HCT116 (cell line): ENCODE results near the gene GJA3. TPM values are rescaled to one million over a fixed set of nuclear protein-coding genes. Genes with fewer than 3 reads are reported as not detected.

Experiments used
- ATAC-seq: fragments of 200-7000 bp; cut with Tn5 transposase; 2 replicates; pipeline ENCODE4 v1.9.1; 2020; ENCODE audit warnings: mild to moderate bottlenecking, moderate library complexity
- BruUV-seq: library from RNA; stranded (reverse); fragments of 400-500 nt; replicated peaks from 2 replicates; lab custom pipeline; 2021; lab: Mats Ljungman, UMichigan
- CTCF ChIA-PET: fragments of 300-600 bp; sonication (Branson Sonifier 250); formaldehyde crosslinking; loops from one replicate; lab custom pipeline; 2021; ENCODE audit warnings: antibody characterized with exemption; lab: Charles Lee
- POLR2A ChIA-PET: fragments of 300-600, 350-600 bp; sonication (Branson Sonifier 250); formaldehyde crosslinking; loops from one replicate; lab custom pipeline; 2021; ENCODE audit warnings: antibody characterized with exemption; lab: Charles Lee
- RAD21 ChIA-PET, 2 experiments: fragments of 300-600 bp; sonication (Branson Sonifier 250); formaldehyde crosslinking; loops; one replicate each; lab custom pipeline; 2023; ENCODE audit warnings: low total read pairs in 2 of 2; ENCODE audit not compliant: uncharacterized antibody in 2 of 2, unreplicated experiment in 2 of 2, low non-redundant PET in 1 of 2; lab: Charles Lee
- DNase-seq: peaks from one replicate; pipeline ENCODE4 v3.0.0-alpha.2; 2010; ENCODE audit warnings: low read depth, low spot score
- H2AFZ ChIP-seq: fragments of 200-600 bp; shearing (Covaris generic), sonication (generic); 2 replicates; pipeline ENCODE4 v1.6.1; 2017; ENCODE audit warnings: low read depth, mixed run types, mixed read lengths, antibody characterized with exemption, low read length; ENCODE audit not compliant: poor library complexity, severe bottlenecking
- H3K27ac ChIP-seq: 2 replicates; pipeline ENCODE4 v1.5.1; 2012; ENCODE audit warnings: low read depth, low read length
- H3K27me3 ChIP-seq: fragments of 200-600 bp; sonication (generic); 2 replicates; pipeline ENCODE4 v1.6.1; 2016; ENCODE audit warnings: mixed run types, low read length, mixed read lengths; ENCODE audit not compliant: insufficient read depth
- H3K36me3 ChIP-seq, 2 experiments: fragments of 200-500 bp in 1 of 2; fragments of 200-600 bp in 1 of 2; sonication (Bioruptor generic) in 1 of 2; sonication (generic) in 1 of 2; 2 replicates each; pipeline versions ENCODE4 v1.5.1 to v1.6.1; 2014 to 2016; ENCODE audit warnings: low read length in 2 of 2, inconsistent platforms in 1 of 2, mixed read lengths in 1 of 2, mixed run types in 1 of 2; ENCODE audit not compliant: insufficient read depth in 2 of 2, control insufficient read depth in 1 of 2
- H3K4me1 ChIP-seq, 2 experiments: fragments of 200-600 bp in 1 of 2; sonication (generic) in 1 of 2; 2 replicates each; pipeline versions ENCODE4 v1.5.1 to v1.6.1; 2012 to 2017; ENCODE audit warnings: low read length in 2 of 2, inconsistent platforms in 1 of 2, mild to moderate bottlenecking in 1 of 2, mixed read lengths in 1 of 2, mixed run types in 1 of 2, moderate library complexity in 1 of 2; ENCODE audit not compliant: insufficient read depth in 2 of 2, control insufficient read depth in 1 of 2
- H3K4me2 ChIP-seq: fragments of 200-600 bp; sonication (generic); 2 replicates; pipeline ENCODE4 v1.6.1; 2017; ENCODE audit warnings: mixed run types, low read length, mixed read lengths
- H3K4me3 ChIP-seq, 2 experiments: fragments of 200-600 bp in 1 of 2; sonication (generic) in 1 of 2; replicated peaks in 1 of 2; 2 replicates each; pipeline ENCODE4 v1.5.1; 2011 to 2016; ENCODE audit warnings: low read length in 2 of 2, control low read depth in 1 of 2, low read depth in 1 of 2, mild to moderate bottlenecking in 1 of 2, mixed read lengths in 1 of 2, mixed run types in 1 of 2
- H3K79me2 ChIP-seq: fragments of 200-600 bp; sonication (generic); 2 replicates; pipeline ENCODE4 v1.6.1; 2017; ENCODE audit warnings: mild to moderate bottlenecking, mixed run types, low read length, moderate library complexity, mixed read lengths; ENCODE audit not compliant: insufficient read depth
- H3K9ac ChIP-seq: fragments of 200-600 bp; sonication (generic); 2 replicates; pipeline ENCODE4 v1.6.1; 2016; ENCODE audit warnings: low read length, mixed read lengths
- H3K9me2 ChIP-seq: fragments of 200-600 bp; sonication (generic), shearing (Covaris generic); 2 replicates; pipeline ENCODE4 v1.6.1; 2017; ENCODE audit warnings: mixed run types, mild to moderate bottlenecking, moderate library complexity; ENCODE audit not compliant: insufficient read depth
- H3K9me3 ChIP-seq, 2 experiments: fragments of 200-500 bp in 1 of 2; fragments of 200-600 bp in 1 of 2; sonication (Bioruptor generic) in 1 of 2; sonication (generic) in 1 of 2; 2 replicates each; pipeline ENCODE4 v1.6.1; 2014 to 2017; ENCODE audit warnings: low read length in 2 of 2, mixed read lengths in 2 of 2, inconsistent platforms in 1 of 2, low read depth in 1 of 2, mild to moderate bottlenecking in 1 of 2, mixed run types in 1 of 2, moderate library complexity in 1 of 2; ENCODE audit not compliant: control insufficient read depth in 1 of 2, insufficient read depth in 1 of 2
- H4K20me1 ChIP-seq: fragments of 200-600 bp; sonication (generic), shearing (Covaris generic); 2 replicates; pipeline ENCODE4 v1.6.1; 2017; ENCODE audit warnings: mixed run types, mild to moderate bottlenecking, moderate library complexity; ENCODE audit not compliant: insufficient read depth
- CBX3 ChIP-seq: IDR thresholded peaks from 2 replicates; pipeline ENCODE4 v1.6.1; 2012; ENCODE audit warnings: low read depth
- CEBPB ChIP-seq: IDR thresholded peaks from 2 replicates; pipeline ENCODE4 v1.6.1; 2012; ENCODE audit warnings: low read depth
- ELF1 ChIP-seq: IDR thresholded peaks from 2 replicates; pipeline ENCODE4 v1.6.1; 2012; ENCODE audit warnings: low read depth, borderline replicate concordance
- FOSL1 ChIP-seq: IDR thresholded peaks from 2 replicates; pipeline ENCODE4 v1.6.1; 2012; ENCODE audit warnings: low read depth
- POLR2A ChIP-seq: IDR thresholded peaks from 2 replicates; pipeline ENCODE4 v1.7.0; 2011; ENCODE audit warnings: borderline replicate concordance; ENCODE audit not compliant: insufficient read depth, insufficient read length; ENCODE audit errors: extremely low read depth
- RAD21 ChIP-seq: IDR thresholded peaks from 2 replicates; pipeline ENCODE4 v1.6.1; 2012; ENCODE audit warnings: low read depth, mild to moderate bottlenecking
- SIN3A ChIP-seq: IDR thresholded peaks from 2 replicates; pipeline ENCODE4 v1.6.1; 2012; ENCODE audit warnings: low read depth
- SP1 ChIP-seq: IDR thresholded peaks from 2 replicates; pipeline ENCODE4 v1.6.1; 2012; ENCODE audit warnings: low read depth
- TCF7L2 ChIP-seq: IDR thresholded peaks from 2 replicates; pipeline ENCODE4 v1.7.0; 2011; ENCODE audit warnings: borderline replicate concordance, inconsistent platforms; ENCODE audit not compliant: insufficient read depth, insufficient read length; ENCODE audit errors: extremely low read depth
- ZFX ChIP-seq: fragments of 450-650 bp; IDR thresholded peaks from 2 replicates; pipeline ENCODE4 v1.6.1; 2017
- ZNF274 ChIP-seq: fragments of 200-500 bp; sonication (Bioruptor generic); IDR thresholded peaks from 2 replicates; pipeline ENCODE4 v1.6.1; 2014; ENCODE audit warnings: mild to moderate bottlenecking, low read depth, low read length, inconsistent platforms
- intact Hi-C: fragments of 100-400 bp; cut with micrococcal nuclease; formaldehyde crosslinking; loops from 2 replicates; pipeline ENCODE4 v1.10.0; 2022
- total RNA-seq: library from RNA; stranded (reverse); gene quantifications from one replicate; pipeline ENCODE4 v1.2.1, GENCODE V29; 2021; ENCODE audit not compliant: unreplicated experiment
- TF ChIP-seq, protein P1 (sequence below): IDR thresholded peaks from 2 replicates; pipeline ENCODE4 v1.6.1; 2011; ENCODE audit warnings: mild to moderate bottlenecking, low read length, moderate library complexity; ENCODE audit not compliant: insufficient replicate concordance; ENCODE audit errors: extremely low read depth
- TF ChIP-seq, protein P2 (sequence below): IDR thresholded peaks from 2 replicates; pipeline ENCODE4 v1.6.1; 2012
- TF ChIP-seq, protein P3 (sequence below): IDR thresholded peaks from 2 replicates; pipeline ENCODE4 v1.6.1; 2012; ENCODE audit warnings: low read depth
- TF ChIP-seq, protein P4 (sequence below): IDR thresholded peaks from 2 replicates; pipeline ENCODE4 v1.6.1; 2012

Gene GJA3
- total RNA-seq, 1 experiment from 2014 or later = 8.0 TPM

DNA sequence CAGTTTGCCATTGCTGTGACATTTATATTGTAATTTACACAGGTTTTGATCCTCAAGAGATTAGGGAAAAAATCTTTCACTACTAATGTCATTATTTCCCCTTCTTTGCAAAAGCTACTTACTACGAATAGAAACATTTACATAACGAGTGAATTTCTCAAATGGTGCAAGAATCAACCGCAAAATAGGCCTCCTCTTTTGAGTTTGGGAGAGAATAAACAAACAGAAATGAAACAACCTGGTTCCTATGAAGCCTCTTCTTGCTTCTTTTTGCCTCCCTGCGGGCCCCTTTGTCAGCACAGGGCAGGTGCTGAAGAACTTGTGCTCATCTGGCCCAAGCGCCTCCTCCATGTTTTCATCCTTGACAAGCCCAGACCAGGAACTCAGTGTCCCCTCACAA, 10.1 kb upstream of the GJA3 start:
- Histone ChIP-seq H3K27ac (no peak overlapping the region), H3K4me3 (no peak overlapping the region), H3K4me2 (no peak overlapping the region)
- RAD21 ChIA-PET = no interaction called here
- intact Hi-C loops = no loop called here
- TF ChIP-seq, protein P1, sequence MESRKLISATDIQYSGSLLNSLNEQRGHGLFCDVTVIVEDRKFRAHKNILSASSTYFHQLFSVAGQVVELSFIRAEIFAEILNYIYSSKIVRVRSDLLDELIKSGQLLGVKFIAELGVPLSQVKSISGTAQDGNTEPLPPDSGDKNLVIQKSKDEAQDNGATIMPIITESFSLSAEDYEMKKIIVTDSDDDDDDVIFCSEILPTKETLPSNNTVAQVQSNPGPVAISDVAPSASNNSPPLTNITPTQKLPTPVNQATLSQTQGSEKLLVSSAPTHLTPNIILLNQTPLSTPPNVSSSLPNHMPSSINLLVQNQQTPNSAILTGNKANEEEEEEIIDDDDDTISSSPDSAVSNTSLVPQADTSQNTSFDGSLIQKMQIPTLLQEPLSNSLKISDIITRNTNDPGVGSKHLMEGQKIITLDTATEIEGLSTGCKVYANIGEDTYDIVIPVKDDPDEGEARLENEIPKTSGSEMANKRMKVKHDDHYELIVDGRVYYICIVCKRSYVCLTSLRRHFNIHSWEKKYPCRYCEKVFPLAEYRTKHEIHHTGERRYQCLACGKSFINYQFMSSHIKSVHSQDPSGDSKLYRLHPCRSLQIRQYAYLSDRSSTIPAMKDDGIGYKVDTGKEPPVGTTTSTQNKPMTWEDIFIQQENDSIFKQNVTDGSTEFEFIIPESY = no peak
- no peak for TF ChIP-seq SP1
- TF ChIP-seq, protein P2, sequence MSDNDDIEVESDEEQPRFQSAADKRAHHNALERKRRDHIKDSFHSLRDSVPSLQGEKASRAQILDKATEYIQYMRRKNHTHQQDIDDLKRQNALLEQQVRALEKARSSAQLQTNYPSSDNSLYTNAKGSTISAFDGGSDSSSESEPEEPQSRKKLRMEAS = no peak
- TF ChIP-seq CBX3 = no peak
- no peak for TF ChIP-seq TCF7L2
- TF ChIP-seq FOSL1 = no peak
- no peak for TF ChIP-seq ZFX
- no peak for TF ChIP-seq CEBPB
- TF ChIP-seq SIN3A = no peak
- TF ChIP-seq, protein P3, sequence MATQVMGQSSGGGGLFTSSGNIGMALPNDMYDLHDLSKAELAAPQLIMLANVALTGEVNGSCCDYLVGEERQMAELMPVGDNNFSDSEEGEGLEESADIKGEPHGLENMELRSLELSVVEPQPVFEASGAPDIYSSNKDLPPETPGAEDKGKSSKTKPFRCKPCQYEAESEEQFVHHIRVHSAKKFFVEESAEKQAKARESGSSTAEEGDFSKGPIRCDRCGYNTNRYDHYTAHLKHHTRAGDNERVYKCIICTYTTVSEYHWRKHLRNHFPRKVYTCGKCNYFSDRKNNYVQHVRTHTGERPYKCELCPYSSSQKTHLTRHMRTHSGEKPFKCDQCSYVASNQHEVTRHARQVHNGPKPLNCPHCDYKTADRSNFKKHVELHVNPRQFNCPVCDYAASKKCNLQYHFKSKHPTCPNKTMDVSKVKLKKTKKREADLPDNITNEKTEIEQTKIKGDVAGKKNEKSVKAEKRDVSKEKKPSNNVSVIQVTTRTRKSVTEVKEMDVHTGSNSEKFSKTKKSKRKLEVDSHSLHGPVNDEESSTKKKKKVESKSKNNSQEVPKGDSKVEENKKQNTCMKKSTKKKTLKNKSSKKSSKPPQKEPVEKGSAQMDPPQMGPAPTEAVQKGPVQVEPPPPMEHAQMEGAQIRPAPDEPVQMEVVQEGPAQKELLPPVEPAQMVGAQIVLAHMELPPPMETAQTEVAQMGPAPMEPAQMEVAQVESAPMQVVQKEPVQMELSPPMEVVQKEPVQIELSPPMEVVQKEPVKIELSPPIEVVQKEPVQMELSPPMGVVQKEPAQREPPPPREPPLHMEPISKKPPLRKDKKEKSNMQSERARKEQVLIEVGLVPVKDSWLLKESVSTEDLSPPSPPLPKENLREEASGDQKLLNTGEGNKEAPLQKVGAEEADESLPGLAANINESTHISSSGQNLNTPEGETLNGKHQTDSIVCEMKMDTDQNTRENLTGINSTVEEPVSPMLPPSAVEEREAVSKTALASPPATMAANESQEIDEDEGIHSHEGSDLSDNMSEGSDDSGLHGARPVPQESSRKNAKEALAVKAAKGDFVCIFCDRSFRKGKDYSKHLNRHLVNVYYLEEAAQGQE = no peak
- TF ChIP-seq POLR2A = no peak
- TF ChIP-seq, protein P4, sequence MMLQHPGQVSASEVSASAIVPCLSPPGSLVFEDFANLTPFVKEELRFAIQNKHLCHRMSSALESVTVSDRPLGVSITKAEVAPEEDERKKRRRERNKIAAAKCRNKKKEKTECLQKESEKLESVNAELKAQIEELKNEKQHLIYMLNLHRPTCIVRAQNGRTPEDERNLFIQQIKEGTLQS = no peak
- TF ChIP-seq ZNF274 = no peak
- TF ChIP-seq RAD21 = no peak
- no peak for TF ChIP-seq ELF1
- TF ChIP-seq, all 23 proteins: peak for 0
- POLR2A ChIA-PET = no interaction called here
- CTCF ChIA-PET = no interaction called here
- no peaks in the 10 kb centered on the region for H3K9me3 ChIP-seq
- H3K36me3 ChIP-seq = no peaks in the 10 kb centered on the region
- DNase-seq (no peak), ATAC-seq (no peak)
- no peak overlapping the region for H2AFZ ChIP-seq
- H3K79me2 ChIP-seq = no peaks in the 10 kb centered on the region
- BruUV-seq = no TSS peak
- H3K9ac ChIP-seq = no peak overlapping the region
- H3K9me2 ChIP-seq = no peaks in the 10 kb centered on the region
- no peaks in the 10 kb centered on the region for H3K27me3 ChIP-seq
- H4K20me1 ChIP-seq = no peaks in the 10 kb centered on the region
- peaks cover 15 to 31% of the 10 kb centered on the region in 2 experiments for H3K4me1 ChIP-seq
